ENCODE measurements around the gene HTR7.

Gene HTR7

DNA sequence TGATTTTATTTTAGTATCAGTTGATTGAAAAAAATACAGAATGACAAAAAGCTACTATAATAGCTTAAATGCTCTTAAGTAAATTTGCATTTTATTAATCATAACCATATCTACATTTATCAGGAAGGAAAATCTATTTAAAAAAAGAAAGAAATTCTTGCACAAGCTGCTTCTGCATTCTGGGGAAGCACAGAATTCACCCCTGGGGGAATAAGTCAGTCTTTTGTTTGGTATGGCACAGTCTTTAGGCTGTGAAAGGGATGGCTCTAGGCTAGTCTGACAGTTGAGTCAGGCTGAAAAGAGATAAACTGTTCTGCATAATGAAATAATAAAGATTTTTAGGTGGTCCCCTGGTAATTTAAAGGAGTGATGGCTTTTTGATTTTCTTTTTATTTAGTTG lies 37.9 kb downstream of the HTR7 start:
- Histone ChIP-seq H3K4me3 (ENCODE audit: low read depth in 1 of 2, low read length in 2 of 2) (no peak overlapping the region), H3K27me3 (ENCODE audit: insufficient read depth, low read length, poor library complexity) (peaks cover 2% of the 10 kb centered on the region), H3K27ac (ENCODE audit: low read length) (no peak overlapping the region), H3K9me3 (ENCODE audit: insufficient read depth, low read length, severe bottlenecking) (peaks cover 2% of the 10 kb centered on the region), H3K36me3 (ENCODE audit: insufficient read depth, low read length) (no peaks in the 10 kb centered on the region), H3K4me2 (ENCODE audit: insufficient read depth, low read length) (no peak overlapping the region), H3K79me2 (ENCODE audit: insufficient read depth, low read length) (no peaks in the 10 kb centered on the region), H2AFZ (ENCODE audit: low read depth, low read length) (no peak overlapping the region), H3K9ac (ENCODE audit: low read depth, low read length) (no peak overlapping the region), H3K4me1 (ENCODE audit: insufficient read depth, low read length) (no peaks in the 10 kb centered on the region), H4K20me1 (ENCODE audit: insufficient read depth, low read length) (no peaks in the 10 kb centered on the region)
- no peak for ATAC-seq (ENCODE audit: insufficient read depth, low read depth)
- DNase-seq = no peak
- TF ChIP-seq, protein P1, sequence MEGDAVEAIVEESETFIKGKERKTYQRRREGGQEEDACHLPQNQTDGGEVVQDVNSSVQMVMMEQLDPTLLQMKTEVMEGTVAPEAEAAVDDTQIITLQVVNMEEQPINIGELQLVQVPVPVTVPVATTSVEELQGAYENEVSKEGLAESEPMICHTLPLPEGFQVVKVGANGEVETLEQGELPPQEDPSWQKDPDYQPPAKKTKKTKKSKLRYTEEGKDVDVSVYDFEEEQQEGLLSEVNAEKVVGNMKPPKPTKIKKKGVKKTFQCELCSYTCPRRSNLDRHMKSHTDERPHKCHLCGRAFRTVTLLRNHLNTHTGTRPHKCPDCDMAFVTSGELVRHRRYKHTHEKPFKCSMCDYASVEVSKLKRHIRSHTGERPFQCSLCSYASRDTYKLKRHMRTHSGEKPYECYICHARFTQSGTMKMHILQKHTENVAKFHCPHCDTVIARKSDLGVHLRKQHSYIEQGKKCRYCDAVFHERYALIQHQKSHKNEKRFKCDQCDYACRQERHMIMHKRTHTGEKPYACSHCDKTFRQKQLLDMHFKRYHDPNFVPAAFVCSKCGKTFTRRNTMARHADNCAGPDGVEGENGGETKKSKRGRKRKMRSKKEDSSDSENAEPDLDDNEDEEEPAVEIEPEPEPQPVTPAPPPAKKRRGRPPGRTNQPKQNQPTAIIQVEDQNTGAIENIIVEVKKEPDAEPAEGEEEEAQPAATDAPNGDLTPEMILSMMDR (IDR thresholded peaks at IDR 0.05; ENCODE audit: borderline replicate concordance, extremely low read depth, low read length, poor library complexity, severe bottlenecking) = no peak
- no peak for TF ChIP-seq EZH2 (IDR thresholded peaks at IDR 0.05; ENCODE audit: borderline replicate concordance, low read depth, low read length, severe bottlenecking)

DNA sequence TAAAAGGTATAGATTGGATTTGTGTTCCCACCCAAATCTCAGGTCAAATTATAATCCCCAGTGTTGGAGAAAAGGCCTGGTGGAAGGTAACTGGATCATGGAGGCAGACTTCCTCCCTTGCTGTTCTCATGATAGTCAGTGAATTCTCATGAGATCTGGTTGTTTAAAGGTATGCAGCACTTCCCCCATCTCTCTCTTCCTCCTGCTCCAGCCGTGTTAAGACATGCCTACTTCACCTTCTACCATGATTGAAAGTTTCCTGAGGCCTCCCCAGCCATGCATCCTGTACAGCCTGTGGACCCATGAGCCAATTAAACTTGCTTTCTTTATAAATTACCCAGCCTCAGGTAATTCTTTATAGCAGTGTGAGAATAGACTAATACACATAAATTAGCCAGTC lies 39.1 kb downstream of the HTR7 start:
- Histone ChIP-seq H3K79me2 (ENCODE audit: insufficient read depth, low read length) (no peaks in the 10 kb centered on the region), H4K20me1 (ENCODE audit: insufficient read depth, low read length) (no peaks in the 10 kb centered on the region), H3K9me3 (ENCODE audit: insufficient read depth, low read length, severe bottlenecking) (peaks cover 2% of the 10 kb centered on the region), H3K36me3 (ENCODE audit: insufficient read depth, low read length) (no peaks in the 10 kb centered on the region), H3K27ac (ENCODE audit: low read length) (no peak overlapping the region), H3K4me2 (ENCODE audit: insufficient read depth, low read length) (no peak overlapping the region), H3K9ac (ENCODE audit: low read depth, low read length) (no peak overlapping the region), H3K27me3 (ENCODE audit: insufficient read depth, low read length, poor library complexity) (peaks cover 2% of the 10 kb centered on the region), H2AFZ (ENCODE audit: low read depth, low read length) (no peak overlapping the region), H3K4me3 (ENCODE audit: low read depth in 1 of 2, low read length in 2 of 2) (no peak overlapping the region), H3K4me1 (ENCODE audit: insufficient read depth, low read length) (no peaks in the 10 kb centered on the region)
- TF ChIP-seq, protein P1 (IDR thresholded peaks at IDR 0.05; ENCODE audit: borderline replicate concordance, extremely low read depth, low read length, poor library complexity, severe bottlenecking) = no peak
- TF ChIP-seq EZH2 (IDR thresholded peaks at IDR 0.05; ENCODE audit: borderline replicate concordance, low read depth, low read length, severe bottlenecking) = no peak
- ATAC-seq (ENCODE audit: insufficient read depth, low read depth) = no peak
- no peak for DNase-seq

DNA sequence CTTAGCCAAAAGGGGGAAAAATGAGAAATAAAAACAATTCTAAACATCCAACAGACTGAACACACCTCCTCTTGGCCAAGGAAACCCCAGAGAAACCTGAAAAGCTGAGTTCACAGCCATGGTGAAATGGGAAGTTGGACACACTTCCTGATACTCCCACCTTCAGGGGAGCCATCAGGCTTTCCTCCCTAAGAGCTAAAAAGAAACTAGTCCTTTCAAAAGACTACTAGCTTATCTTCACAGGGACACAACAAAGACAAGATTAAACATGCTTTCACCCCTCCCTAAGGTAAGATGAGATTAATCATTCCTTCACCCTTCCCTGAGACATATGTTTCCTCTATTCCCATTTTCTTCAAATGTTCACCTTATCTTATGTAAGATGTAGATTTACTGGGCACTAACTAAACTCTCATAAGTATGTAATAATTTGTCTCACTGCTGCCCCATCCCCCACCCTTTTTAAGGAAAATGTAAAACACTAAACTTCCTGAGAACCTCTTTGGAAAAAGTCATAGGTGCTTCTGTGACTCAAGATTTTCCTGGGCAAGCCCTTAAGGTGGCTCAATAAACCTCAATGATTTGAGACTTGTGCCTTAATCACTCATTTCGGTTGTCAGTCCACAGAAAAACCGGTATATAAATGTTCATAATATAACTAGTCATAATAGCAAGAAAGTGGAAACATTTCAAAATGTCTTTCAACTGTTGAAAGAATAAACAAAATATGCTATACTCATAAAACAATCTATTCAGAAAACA lies 40.5 kb downstream of the HTR7 start:
- Histone ChIP-seq H3K4me1 (ENCODE audit: insufficient read depth, low read length) (no peaks in the 10 kb centered on the region), H3K79me2 (ENCODE audit: insufficient read depth, low read length) (no peaks in the 10 kb centered on the region), H2AFZ (ENCODE audit: low read depth, low read length) (no peak overlapping the region), H4K20me1 (ENCODE audit: insufficient read depth, low read length) (no peaks in the 10 kb centered on the region), H3K36me3 (ENCODE audit: insufficient read depth, low read length) (no peaks in the 10 kb centered on the region), H3K4me3 (ENCODE audit: low read depth in 1 of 2, low read length in 2 of 2) (no peak overlapping the region), H3K27ac (ENCODE audit: low read length) (no peak overlapping the region), H3K9ac (ENCODE audit: low read depth, low read length) (no peak overlapping the region), H3K4me2 (ENCODE audit: insufficient read depth, low read length) (no peak overlapping the region), H3K9me3 (ENCODE audit: insufficient read depth, low read length, severe bottlenecking) (peaks cover 2% of the 10 kb centered on the region), H3K27me3 (ENCODE audit: insufficient read depth, low read length, poor library complexity) (peaks cover 2% of the 10 kb centered on the region)
- no peak for ATAC-seq (ENCODE audit: insufficient read depth, low read depth)
- TF ChIP-seq EZH2 (IDR thresholded peaks at IDR 0.05; ENCODE audit: borderline replicate concordance, low read depth, low read length, severe bottlenecking) = no peak
- TF ChIP-seq, protein P1 (IDR thresholded peaks at IDR 0.05; ENCODE audit: borderline replicate concordance, extremely low read depth, low read length, poor library complexity, severe bottlenecking) = no peak
- no peak for DNase-seq

Measured in DND-41 (cell line).